Upper lobe of right lung (tissue), 1 donor: ENCODE measurements around the gene FHOD1. TPM values are rescaled to one million over a fixed set of nuclear protein-coding genes. Genes with fewer than 3 reads are reported as not detected.

Source experiments
- ATAC-seq: fragments of 200-7000 bp; cut with Tn5 transposase; one replicate; pipeline ENCODE4 v1.9.1; 2020; ENCODE audit warnings: mild to moderate bottlenecking, moderate library complexity
- DNase-seq: peaks from one replicate; pipeline ENCODE4 v3.0.0-alpha.2; 2020
- H3K27ac ChIP-seq: fragments of 200-600 bp; one replicate; pipeline ENCODE4 v1.8.0; 2022
- H3K27me3 ChIP-seq: fragments of 200-600 bp; one replicate; pipeline ENCODE4 v1.8.0; 2022; ENCODE audit warnings: mild to moderate bottlenecking
- H3K36me3 ChIP-seq: fragments of 200-600 bp; one replicate; pipeline ENCODE4 v1.8.0; 2022
- H3K4me1 ChIP-seq: fragments of 200-600 bp; one replicate; pipeline ENCODE4 v1.8.0; 2022
- H3K4me3 ChIP-seq: fragments of 200-600 bp; one replicate; pipeline ENCODE4 v1.8.0; 2022; ENCODE audit warnings: mild to moderate bottlenecking
- H3K9me3 ChIP-seq: fragments of 200-600 bp; one replicate; pipeline ENCODE4 v1.8.0; 2022
- intact Hi-C: fragments of 100-400 bp; cut with DNase I; formaldehyde crosslinking; loops from one replicate; pipeline ENCODE4 v1.11.0; 2022
- total RNA-seq: library from RNA; stranded (reverse); fragmentation: NEBNext Ultra II Directional; extraction: Animal tissue kit (Norgen Biotek cat#: 25700); gene quantifications from one replicate; pipeline ENCODE4 v1.2.1, GENCODE V29; 2021
- TF ChIP-seq, protein P1 (sequence below): fragments of 200-600 bp; IDR thresholded peaks from one replicate; pipeline ENCODE4 v1.8.0; 2022; ENCODE audit warnings: antibody characterized with exemption
- donor health status: DM: no; HTN: yes; CAD: no; lungs with severe emphysema.

FHOD1 gene
- total RNA-seq, 1 donor from 2014 or later = 94.9 TPM

DNA sequence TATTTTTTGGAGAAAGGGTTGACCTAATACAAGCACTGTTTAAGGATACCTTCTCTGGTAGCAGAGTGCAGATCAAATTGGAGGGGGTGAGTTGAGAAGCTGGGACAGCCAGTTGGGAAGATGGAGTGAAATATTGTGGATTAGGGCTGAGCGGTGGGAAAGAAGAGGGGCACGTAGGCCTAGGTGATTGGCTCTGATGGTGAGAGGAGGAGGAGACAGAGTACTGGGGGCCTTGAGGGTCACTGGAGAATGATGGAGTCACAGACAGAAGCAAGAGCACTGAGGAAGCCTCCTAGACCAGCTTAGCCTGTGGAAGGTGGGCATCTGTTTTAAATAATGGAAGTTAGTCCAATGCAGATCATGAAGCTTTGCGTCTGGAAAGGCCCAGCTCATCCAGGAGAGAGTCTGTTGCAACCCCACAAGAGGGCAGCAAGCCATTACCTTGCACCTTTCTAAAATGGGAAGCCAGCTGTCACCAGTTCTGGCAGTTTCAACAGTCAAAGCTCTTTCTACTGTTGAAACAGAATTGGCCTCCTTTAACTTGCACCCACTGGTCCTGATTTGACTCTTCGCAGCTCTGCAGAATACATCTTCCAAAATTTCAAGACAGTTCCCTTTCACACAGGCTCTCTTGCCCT, 13.3 kb upstream of the FHOD1 start:
- peak; percentile 77 for ATAC-seq

DNA sequence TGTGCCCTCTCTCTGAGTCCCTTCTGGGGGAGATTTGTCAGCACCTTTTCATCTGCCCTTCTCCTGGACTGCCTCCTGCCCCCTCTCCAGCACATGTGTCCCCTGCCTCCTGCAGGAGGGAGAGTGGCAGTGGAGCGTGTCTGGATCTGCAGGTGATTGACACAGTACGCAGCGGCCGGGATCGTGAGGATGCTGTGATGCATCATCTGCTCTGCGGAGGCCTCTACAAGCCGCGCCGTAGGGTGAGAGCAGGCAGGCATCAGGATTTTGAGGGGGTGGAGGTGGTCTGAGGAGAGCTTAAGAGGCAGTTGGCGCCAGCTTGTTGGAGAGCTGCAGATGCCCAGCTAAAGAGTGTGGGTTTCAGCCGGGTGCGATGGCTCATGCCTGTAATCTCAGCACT, 12.4 kb upstream of the FHOD1 start:
- no peak for DNase-seq
- intact Hi-C loops = no loop called here
- TF ChIP-seq, protein P1, sequence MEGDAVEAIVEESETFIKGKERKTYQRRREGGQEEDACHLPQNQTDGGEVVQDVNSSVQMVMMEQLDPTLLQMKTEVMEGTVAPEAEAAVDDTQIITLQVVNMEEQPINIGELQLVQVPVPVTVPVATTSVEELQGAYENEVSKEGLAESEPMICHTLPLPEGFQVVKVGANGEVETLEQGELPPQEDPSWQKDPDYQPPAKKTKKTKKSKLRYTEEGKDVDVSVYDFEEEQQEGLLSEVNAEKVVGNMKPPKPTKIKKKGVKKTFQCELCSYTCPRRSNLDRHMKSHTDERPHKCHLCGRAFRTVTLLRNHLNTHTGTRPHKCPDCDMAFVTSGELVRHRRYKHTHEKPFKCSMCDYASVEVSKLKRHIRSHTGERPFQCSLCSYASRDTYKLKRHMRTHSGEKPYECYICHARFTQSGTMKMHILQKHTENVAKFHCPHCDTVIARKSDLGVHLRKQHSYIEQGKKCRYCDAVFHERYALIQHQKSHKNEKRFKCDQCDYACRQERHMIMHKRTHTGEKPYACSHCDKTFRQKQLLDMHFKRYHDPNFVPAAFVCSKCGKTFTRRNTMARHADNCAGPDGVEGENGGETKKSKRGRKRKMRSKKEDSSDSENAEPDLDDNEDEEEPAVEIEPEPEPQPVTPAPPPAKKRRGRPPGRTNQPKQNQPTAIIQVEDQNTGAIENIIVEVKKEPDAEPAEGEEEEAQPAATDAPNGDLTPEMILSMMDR = no peak

More for the DNA sequence above, 13.3 kb upstream of the FHOD1 start:
- H3K27me3 ChIP-seq = no peaks in the 10 kb centered on the region
- no peak for DNase-seq
- H3K4me3 ChIP-seq = no peak overlapping the region
- no peak overlapping the region for H3K27ac ChIP-seq
- H3K4me1 ChIP-seq = no peaks in the 10 kb centered on the region
- H3K9me3 ChIP-seq = no peaks in the 10 kb centered on the region
- H3K36me3 ChIP-seq = no peaks in the 10 kb centered on the region
- TF ChIP-seq, protein P1 = peak; percentile 45
- intact Hi-C loops = no loop called here

DNA sequence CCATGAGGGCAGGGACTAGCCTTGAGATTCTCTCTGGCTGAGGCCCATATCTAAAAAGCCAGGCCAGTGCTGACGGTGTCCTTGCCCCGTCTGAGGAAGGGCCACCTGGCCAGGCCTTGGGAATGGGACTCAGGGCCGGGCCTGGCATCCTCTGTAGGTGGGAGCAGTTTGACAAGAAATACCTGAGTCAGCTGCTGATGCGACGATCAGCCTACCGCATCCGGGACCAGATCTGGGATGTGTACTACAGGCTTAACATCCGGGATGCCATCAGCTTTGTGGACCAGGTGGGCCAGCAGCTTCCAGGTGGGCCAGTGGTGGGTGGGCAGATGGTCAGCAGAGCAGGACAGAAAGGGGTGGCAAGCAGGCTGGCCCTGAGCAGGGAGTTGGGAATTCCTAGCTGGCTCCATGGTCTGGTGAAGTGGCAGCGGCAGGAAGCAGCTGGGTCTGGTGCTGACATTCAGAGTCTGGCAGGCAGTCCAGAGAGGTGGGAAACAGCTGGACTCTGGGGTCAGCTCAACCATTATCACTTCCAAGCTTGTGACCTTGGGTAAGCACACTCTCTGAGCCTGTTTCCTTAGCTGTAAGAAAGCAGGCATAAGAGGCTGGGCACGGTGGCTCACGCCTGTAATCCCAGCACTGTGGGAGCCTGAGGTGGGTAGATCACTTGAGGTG, 11.0 kb upstream of the FHOD1 start:
- H3K36me3 ChIP-seq = no peaks in the 10 kb centered on the region
- no peak overlapping the region for H3K27ac ChIP-seq
- H3K9me3 ChIP-seq = no peaks in the 10 kb centered on the region
- no peaks in the 10 kb centered on the region for H3K27me3 ChIP-seq
- no peak for DNase-seq
- intact Hi-C loops = no loop called here
- TF ChIP-seq, protein P1 = no peak
- no peak for ATAC-seq
- H3K4me3 ChIP-seq = no peak overlapping the region
- no peaks in the 10 kb centered on the region for H3K4me1 ChIP-seq

More for the DNA sequence above, 12.4 kb upstream of the FHOD1 start:
- Histone ChIP-seq H3K27me3 (no peaks in the 10 kb centered on the region), H3K27ac (no peak overlapping the region), H3K9me3 (no peaks in the 10 kb centered on the region), H3K4me1 (no peaks in the 10 kb centered on the region), H3K4me3 (no peak overlapping the region), H3K36me3 (no peaks in the 10 kb centered on the region)
- ATAC-seq = no peak

DNA sequence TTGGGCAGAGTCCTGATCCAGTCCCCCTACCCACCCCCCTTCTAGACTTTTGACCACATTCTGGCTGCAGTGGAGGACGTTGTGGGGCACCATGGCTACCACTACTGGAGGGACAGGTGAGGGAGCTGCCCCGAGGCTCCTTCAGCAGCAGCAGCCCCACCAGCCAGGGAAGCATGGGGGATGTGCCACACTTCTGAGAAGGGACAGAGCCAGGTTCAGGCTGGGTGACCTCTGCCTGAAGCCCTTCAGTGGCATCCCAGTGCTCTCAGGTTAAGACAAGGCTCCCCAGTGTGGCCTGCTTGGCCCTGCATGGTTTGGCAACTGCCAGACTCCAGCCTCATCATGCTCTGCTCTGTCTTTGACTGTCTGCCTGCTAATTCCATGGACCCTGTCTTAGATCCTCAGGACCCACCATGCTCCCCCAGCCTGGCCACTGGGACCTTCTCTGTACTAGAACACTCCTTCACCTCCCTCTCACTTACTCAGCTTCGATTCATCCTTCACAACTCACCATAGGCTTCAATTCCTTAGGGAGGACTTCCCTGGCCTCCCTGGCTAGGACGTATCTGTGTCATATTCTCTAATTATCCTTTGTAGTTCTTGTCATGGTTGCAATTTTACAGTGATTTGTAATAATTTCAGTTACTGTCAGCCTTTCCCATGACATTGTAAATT, 10.3 kb upstream of the FHOD1 start:
- TF ChIP-seq, protein P1 = no peak
- Histone ChIP-seq H3K9me3 (no peaks in the 10 kb centered on the region), H3K27ac (no peak overlapping the region), H3K36me3 (no peaks in the 10 kb centered on the region), H3K4me3 (no peak overlapping the region), H3K4me1 (no peaks in the 10 kb centered on the region), H3K27me3 (no peaks in the 10 kb centered on the region)
- ATAC-seq = no peak
- no peak for DNase-seq
- intact Hi-C loops = no loop called here

DNA sequence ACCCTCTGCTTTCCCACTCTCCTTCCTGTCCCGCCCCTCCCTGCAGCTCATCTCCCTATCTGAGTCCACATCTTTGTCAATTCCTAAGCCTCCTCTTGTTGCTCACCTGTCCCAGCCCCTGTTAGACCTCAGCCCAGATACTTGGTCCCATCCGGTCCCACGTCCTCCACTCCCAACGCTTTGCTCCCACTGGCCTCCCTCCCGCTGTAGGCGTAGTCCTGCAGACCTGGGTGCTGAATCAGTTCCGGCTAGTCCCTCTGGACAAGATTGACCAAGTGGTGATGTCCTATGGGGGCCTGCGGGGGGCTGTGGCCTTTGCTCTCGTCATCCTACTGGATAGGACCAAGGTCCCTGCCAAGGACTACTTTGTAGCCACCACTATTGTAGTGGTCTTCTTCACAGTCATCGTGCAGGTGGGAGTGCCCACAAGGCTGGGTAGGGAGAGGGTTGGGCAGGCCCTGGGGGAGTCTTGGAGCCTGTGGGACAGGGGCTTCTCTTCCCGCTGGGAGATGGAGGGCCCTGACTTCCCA, 9.5 kb upstream of the FHOD1 start:
- Histone ChIP-seq H3K27me3 (no peaks in the 10 kb centered on the region), H3K27ac (no peak overlapping the region), H3K4me1 (no peaks in the 10 kb centered on the region), H3K9me3 (no peaks in the 10 kb centered on the region), H3K4me3 (no peak overlapping the region), H3K36me3 (no peaks in the 10 kb centered on the region)
- DNase-seq = no peak
- TF ChIP-seq, protein P1 = no peak
- no peak for ATAC-seq
- intact Hi-C loops = no loop called here
